Peyer's patch (tissue), 4 donors: Measurements from ENCODE around the gene DHFR2. TPM values are rescaled to one million over a fixed set of nuclear protein-coding genes. Genes with fewer than 3 reads are reported as not detected.

Source experiments
- DNase-seq, 3 donors: peaks; one replicate each; pipeline ENCODE4 v3.0.0-alpha.2; 2017 to 2019
- H3K27ac ChIP-seq, 4 donors: fragments of 200-600 bp; sonication (generic); one replicate each; pipeline ENCODE4 v1.5.1; 2016 to 2019
- H3K27me3 ChIP-seq, 2 donors: fragments of 200-600 bp; sonication (generic); one replicate each; pipeline ENCODE4 v1.5.1; 2019
- H3K36me3 ChIP-seq, 3 donors: fragments of 200-600 bp; sonication (generic); one replicate each; pipeline ENCODE4 v1.5.1; 2016 to 2019
- H3K4me1 ChIP-seq, 4 donors: fragments of 200-600 bp; sonication (generic); one replicate each; pipeline ENCODE4 v1.5.1; 2016 to 2019
- H3K4me3 ChIP-seq, 4 donors: fragments of 200-600 bp; sonication (generic); 1 replicate in 3 of 4; 2 replicates in 1 of 4; pipeline ENCODE4 v1.5.1; 2016 to 2019; ENCODE audit warnings: mild to moderate bottlenecking in 1 of 4
- H3K9me3 ChIP-seq, 4 donors: fragments of 200-600 bp; sonication (generic); one replicate each; pipeline ENCODE4 v1.5.1; 2016 to 2019; ENCODE audit warnings: mild to moderate bottlenecking in 1 of 4
- POLR2A ChIP-seq, 2 donors: fragments of 450-650 bp; IDR thresholded peaks; one replicate each; pipeline ENCODE4 v1.5.1; 2017; ENCODE audit warnings: antibody characterized with exemption in 2 of 2, mild to moderate bottlenecking in 2 of 2, moderate library complexity in 2 of 2
- total RNA-seq, 4 donors: library from RNA; depleted of rRNA; stranded (reverse); fragments of >200 nt; gene quantifications; one replicate each; pipeline ENCODE4 v1.1.0, GENCODE V29; 2016
- TF ChIP-seq, protein P1 (sequence below), 6 experiments: fragments of 450-650 bp in 4 of 6; fragments of 200-600 bp in 2 of 6; sonication (generic) in 1 of 6; IDR thresholded peaks; one replicate each; pipeline ENCODE4 v1.5.1; 2017 to 2019; ENCODE audit warnings: antibody characterized with exemption in 6 of 6, mild to moderate bottlenecking in 3 of 6, moderate library complexity in 1 of 6

DHFR2 gene
- total RNA-seq, 4 donors from 2014 or later: 5.2 to 10.0 (median 6.0) TPM

DNA sequence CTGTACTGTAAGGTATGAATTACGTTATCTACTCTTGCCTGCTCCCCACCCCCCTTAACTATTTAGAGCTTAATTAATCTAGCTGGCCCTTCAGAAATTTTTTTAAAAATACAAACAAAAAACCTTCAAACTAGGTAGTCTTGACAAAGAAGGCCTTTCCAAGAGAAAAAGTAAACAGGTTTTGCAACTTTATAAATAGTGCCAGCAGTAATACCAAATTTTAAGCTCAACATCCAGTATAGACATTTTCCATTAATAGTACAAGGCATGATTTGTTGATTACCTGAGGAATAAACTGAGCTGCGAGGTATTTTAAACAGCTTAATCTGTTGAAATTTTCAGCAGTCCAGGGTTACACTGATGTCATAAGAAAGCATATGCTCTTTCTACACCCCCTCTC lies 54.5 kb downstream of the DHFR2 start:
- Histone ChIP-seq H3K9me3 (no peaks in the 10 kb centered on the region), H3K4me3 (no peak overlapping the region), H3K36me3 (peaks cover 0 to 4% (median 0%) of the 10 kb centered on the region in 3 donors), H3K4me1 (no peaks in the 10 kb centered on the region), H3K27ac (no peak overlapping the region), H3K27me3 (no peaks in the 10 kb centered on the region)
- no peak for TF ChIP-seq POLR2A (IDR thresholded peaks at IDR 0.05)
- TF ChIP-seq, protein P1, sequence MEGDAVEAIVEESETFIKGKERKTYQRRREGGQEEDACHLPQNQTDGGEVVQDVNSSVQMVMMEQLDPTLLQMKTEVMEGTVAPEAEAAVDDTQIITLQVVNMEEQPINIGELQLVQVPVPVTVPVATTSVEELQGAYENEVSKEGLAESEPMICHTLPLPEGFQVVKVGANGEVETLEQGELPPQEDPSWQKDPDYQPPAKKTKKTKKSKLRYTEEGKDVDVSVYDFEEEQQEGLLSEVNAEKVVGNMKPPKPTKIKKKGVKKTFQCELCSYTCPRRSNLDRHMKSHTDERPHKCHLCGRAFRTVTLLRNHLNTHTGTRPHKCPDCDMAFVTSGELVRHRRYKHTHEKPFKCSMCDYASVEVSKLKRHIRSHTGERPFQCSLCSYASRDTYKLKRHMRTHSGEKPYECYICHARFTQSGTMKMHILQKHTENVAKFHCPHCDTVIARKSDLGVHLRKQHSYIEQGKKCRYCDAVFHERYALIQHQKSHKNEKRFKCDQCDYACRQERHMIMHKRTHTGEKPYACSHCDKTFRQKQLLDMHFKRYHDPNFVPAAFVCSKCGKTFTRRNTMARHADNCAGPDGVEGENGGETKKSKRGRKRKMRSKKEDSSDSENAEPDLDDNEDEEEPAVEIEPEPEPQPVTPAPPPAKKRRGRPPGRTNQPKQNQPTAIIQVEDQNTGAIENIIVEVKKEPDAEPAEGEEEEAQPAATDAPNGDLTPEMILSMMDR (IDR thresholded peaks at IDR 0.05): no peak
- DNase-seq: no peak

Other genes with a start within 250 kb of the DHFR2 start
- 10 to 100 TPM in 3 of 4 donors, 1 to 10 TPM in 1; 9.3 to 25.0 (median 15.5) TPM for gene PROS1, start 89.0 kb downstream of the DHFR2 start, total RNA-seq
- 1 to 10 TPM in 3 of 4 donors, under 1 TPM in 1; 0.76 to 3.3 (median 2.7) TPM for gene ARL13B, start 82.8 kb downstream of the DHFR2 start, total RNA-seq
- gene STX19, start 34.3 kb downstream of the DHFR2 start, total RNA-seq: 10 to 100 TPM in 2 of 4 donors, 1 to 10 TPM in 1, not detected in 1; 7.0 to 13.0 (median 10.3) TPM
- 10 to 100 TPM; 19.7 to 56.9 (median 22.9) TPM for gene NSUN3, start 145 bp upstream of the DHFR2 start, total RNA-seq